WTC11 (cell line): ENCODE data around the gene DCTN5. TPM values are rescaled to one million over a fixed set of nuclear protein-coding genes. Genes with fewer than 3 reads are reported as not detected.
A peak's percentile ranks its signal among the peaks of the same experiment; 100 is the strongest.

Experiments used
- ATAC-seq: fragments of 200-7000 bp; cut with Tn5 transposase; 2 replicates; pipeline ENCODE4 v1.10.0; 2021; ENCODE audit warnings: mild to moderate bottlenecking, moderate library complexity
- CTCF ChIA-PET: fragments of 300-600 bp; sonication (Branson Sonifier 250); formaldehyde crosslinking; loops from one replicate; lab custom pipeline; 2021; ENCODE audit warnings: antibody characterized with exemption; lab: Charles Lee
- POLR2A ChIA-PET: fragments of 350-600 bp; sonication (Branson Sonifier 250); formaldehyde crosslinking; loops from one replicate; lab custom pipeline; 2021; ENCODE audit warnings: antibody characterized with exemption; lab: Charles Lee
- DNase-seq: peaks from one replicate; pipeline ENCODE4 v3.0.0; 2021; ENCODE audit warnings: low spot score
- H3K27ac Mint-ChIP-seq: 2 replicates; pipeline ENCODE4 v1.8.0; 2021; ENCODE audit warnings: mixed read lengths
- H3K27me3 Mint-ChIP-seq: 2 replicates; pipeline ENCODE4 v1.8.0; 2021; ENCODE audit warnings: low read depth, mild to moderate bottlenecking, moderate library complexity, mixed read lengths
- H3K36me3 Mint-ChIP-seq: 2 replicates; pipeline ENCODE4 v1.8.0; 2021; ENCODE audit warnings: mixed read lengths
- H3K4me1 Mint-ChIP-seq: 2 replicates; pipeline ENCODE4 v1.8.0; 2022; ENCODE audit warnings: mixed read lengths
- H3K4me3 Mint-ChIP-seq: 2 replicates; pipeline ENCODE4 v1.8.0; 2021; ENCODE audit warnings: mild to moderate bottlenecking, moderate library complexity, mixed read lengths
- H3K9me3 Mint-ChIP-seq: 2 replicates; pipeline ENCODE4 v1.8.0; 2021; ENCODE audit warnings: mixed read lengths
- AR ChIP-seq: fragments of 250-450 bp; sonication (Bioruptor Pico); IDR thresholded peaks from 2 replicates; pipeline ENCODE4 v1.9.0; 2021; ENCODE audit warnings: mild to moderate bottlenecking
- ARID4B ChIP-seq: sonication (generic); formaldehyde crosslinking; IDR thresholded peaks from 2 replicates; pipeline ENCODE4 v1.8.0; 2023; ENCODE audit warnings: missing genetic modification reagents, mild to moderate bottlenecking, borderline replicate concordance
- CDX4 ChIP-seq: fragments of 250-450 bp; sonication (Bioruptor Pico); IDR thresholded peaks from 2 replicates; pipeline ENCODE4 v1.9.0; 2021; ENCODE audit warnings: moderate library complexity, mild to moderate bottlenecking, inconsistent platforms, borderline replicate concordance
- EMX1 ChIP-seq: fragments of 250-450 bp; sonication (Bioruptor Pico); IDR thresholded peaks from 2 replicates; pipeline ENCODE4 v1.8.0; 2021; ENCODE audit warnings: mild to moderate bottlenecking
- GRHL2 ChIP-seq: fragments of 250-450 bp; sonication (Bioruptor Pico); IDR thresholded peaks from 2 replicates; pipeline ENCODE4 v1.8.0; 2022; ENCODE audit warnings: mild to moderate bottlenecking, moderate library complexity; ENCODE audit not compliant: insufficient replicate concordance, severe bottlenecking
- PRDM15 ChIP-seq: sonication (generic); formaldehyde crosslinking; IDR thresholded peaks from 2 replicates; pipeline ENCODE4 v1.8.0; 2022; ENCODE audit warnings: missing genetic modification reagents
- SMAD4 ChIP-seq: sonication (generic); formaldehyde crosslinking; IDR thresholded peaks from 2 replicates; pipeline ENCODE4 v1.8.0; 2022; ENCODE audit warnings: mild to moderate bottlenecking, missing genetic modification reagents
- TP53 ChIP-seq: sonication (generic); formaldehyde crosslinking; IDR thresholded peaks from 2 replicates; pipeline ENCODE4 v1.8.1; 2023; ENCODE audit warnings: mild to moderate bottlenecking, missing genetic modification reagents
- USF1 ChIP-seq: sonication (generic); formaldehyde crosslinking; IDR thresholded peaks from 2 replicates; pipeline ENCODE4 v1.8.0; 2022; ENCODE audit warnings: mild to moderate bottlenecking, missing genetic modification reagents
- USF2 ChIP-seq: sonication (generic); formaldehyde crosslinking; IDR thresholded peaks from 2 replicates; pipeline ENCODE4 v1.8.1; 2023; ENCODE audit warnings: mild to moderate bottlenecking, missing genetic modification reagents, moderate library complexity
- ZNF671 ChIP-seq: fragments of 250-450 bp; sonication (Bioruptor Pico); IDR thresholded peaks from 2 replicates; pipeline ENCODE4 v1.8.0; 2021; ENCODE audit warnings: mild to moderate bottlenecking
- total RNA-seq: library from RNA; stranded (reverse); gene quantifications from 3 replicates; pipeline ENCODE4 v1.2.3, GENCODE V29; 2021
- TF ChIP-seq, protein P1 (sequence below): sonication (generic); formaldehyde crosslinking; IDR thresholded peaks from 2 replicates; pipeline ENCODE4 v1.8.0; 2022; ENCODE audit warnings: mild to moderate bottlenecking, missing genetic modification reagents

The DCTN5 gene
- total RNA-seq, 1 experiment from 2014 or later = 65.8 TPM

DNA sequence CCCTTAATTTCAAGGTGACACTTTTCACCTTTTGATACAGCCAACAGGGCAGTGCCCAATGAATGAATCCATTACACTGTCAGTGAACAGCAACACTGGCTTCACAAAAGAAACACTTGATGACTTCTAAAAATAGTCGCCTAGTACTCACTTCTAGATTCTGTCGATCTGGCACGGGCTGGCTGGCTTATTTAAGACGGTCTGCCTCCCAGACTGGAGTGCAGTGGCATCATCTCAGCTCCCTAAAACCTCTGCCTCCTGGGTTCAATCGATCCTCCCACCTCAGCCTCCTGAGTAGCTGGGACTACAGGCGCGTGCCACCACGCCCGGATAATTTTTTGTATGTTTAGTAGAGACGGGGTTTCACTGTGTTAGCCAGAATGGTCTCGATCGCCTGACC is 47.1 kb upstream of the DCTN5 start (continued):
- TF ChIP-seq AR (CRISPR knock-in tag) (no peak), TP53 (CRISPR knock-in tag) (no peak), GRHL2 (CRISPR knock-in tag) (no peak), EMX1 (CRISPR knock-in tag) (no peak), CDX4 (CRISPR knock-in tag) (no peak), USF2 (CRISPR knock-in tag) (no peak), PRDM15 (CRISPR knock-in tag) (no peak), SMAD4 (no peak)

DNA sequence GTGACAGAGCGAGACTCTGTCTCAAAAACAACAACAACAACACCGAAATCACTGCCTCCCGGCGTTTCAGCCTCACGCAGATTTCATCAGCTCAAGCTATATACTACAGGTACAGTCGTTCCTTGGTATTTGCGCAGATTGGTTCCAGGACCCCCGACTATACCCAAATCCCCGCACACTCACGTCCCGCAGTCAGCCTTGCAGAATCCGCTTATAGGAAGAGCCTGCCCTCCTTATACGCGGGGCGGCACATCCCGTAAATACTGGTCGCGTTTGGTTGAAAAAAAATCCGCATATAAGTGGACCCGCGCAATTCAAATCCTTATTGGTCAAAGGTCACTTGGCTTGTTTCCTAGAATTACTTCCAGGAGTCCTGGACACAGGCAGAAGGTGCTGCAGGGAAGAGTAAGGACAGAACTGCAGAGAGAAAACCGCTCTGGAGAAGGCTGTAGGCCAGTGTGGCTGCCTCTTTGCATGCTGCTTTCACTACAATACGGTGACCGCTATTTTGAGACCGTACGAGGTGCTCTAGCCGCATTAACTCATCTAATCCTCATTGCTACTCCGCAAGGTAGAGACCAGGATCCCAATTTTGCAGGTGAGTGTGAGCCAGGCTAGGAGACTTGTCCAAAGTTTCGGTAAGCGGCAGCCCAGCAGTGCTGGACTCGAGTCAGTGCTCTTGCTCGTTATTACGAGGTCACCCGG is 45.9 kb upstream of the DCTN5 start:
- no peak for ATAC-seq
- TF ChIP-seq EMX1 (CRISPR knock-in tag) = 0 out of 2 replicates have a peak, but pooled peaks have one; percentile 6
- TF ChIP-seq ZNF671 (CRISPR knock-in tag) = no peak
- no peaks in the 10 kb centered on the region for H3K27me3 Mint-ChIP-seq
- POLR2A ChIA-PET = interaction anchor here (2.5 kb wide), 1 partner anchor 38 kb away, joined by 7 read pairs; the partner anchor contains the start of genes EARS2 and UBFD1
- H3K4me1 Mint-ChIP-seq = peaks cover 22% of the 10 kb centered on the region
- no peaks in the 10 kb centered on the region for H3K9me3 Mint-ChIP-seq
- H3K4me3 Mint-ChIP-seq = peak overlapping the region; percentile 84
- DNase-seq = no peak
- peaks cover 27% of the 10 kb centered on the region for H3K36me3 Mint-ChIP-seq
- CTCF ChIA-PET = interaction anchor here (1.9 kb wide), 1 partner anchor 83 kb away, joined by 16 read pairs; the partner anchor contains the start of gene PLK1
- H3K27ac Mint-ChIP-seq = peak overlapping the region; percentile 72

- Mint-ChIP-seq H3K4me1 (peaks cover 29% of the 10 kb centered on the region), H3K27me3 (no peaks in the 10 kb centered on the region), H3K36me3 (peaks cover 23% of the 10 kb centered on the region), H3K27ac (peak within 1 kb of the TSS; percentile 91), H3K4me3 (peak within 1 kb of the TSS; percentile 84), H3K9me3 (no peaks in the 10 kb centered on the region)
- ChIA-PET POLR2A (interaction anchor here (2.5 kb wide), 1 partner anchor 39 kb away, joined by 7 read pairs; the partner anchor contains the start of genes EARS2 and UBFD1), CTCF (interaction anchor here (0.6 to 2.2 kb wide), 23 partner anchors 9 to 1355 kb away, joined by 3 to 22 read pairs (median 4); partner anchors contain the start of genes COG7, DCTN5, EARS2 and PALB2)
- ATAC-seq (peak; percentile 88), DNase-seq (peak; percentile 90)
- TF ChIP-seq USF1 (CRISPR knock-in tag) (peak; percentile 47; the same call in 1 of the 2 replicates), ARID4B (peak; percentile 58; the same call in 1 of the 2 replicates)
- TF ChIP-seq, protein P1, sequence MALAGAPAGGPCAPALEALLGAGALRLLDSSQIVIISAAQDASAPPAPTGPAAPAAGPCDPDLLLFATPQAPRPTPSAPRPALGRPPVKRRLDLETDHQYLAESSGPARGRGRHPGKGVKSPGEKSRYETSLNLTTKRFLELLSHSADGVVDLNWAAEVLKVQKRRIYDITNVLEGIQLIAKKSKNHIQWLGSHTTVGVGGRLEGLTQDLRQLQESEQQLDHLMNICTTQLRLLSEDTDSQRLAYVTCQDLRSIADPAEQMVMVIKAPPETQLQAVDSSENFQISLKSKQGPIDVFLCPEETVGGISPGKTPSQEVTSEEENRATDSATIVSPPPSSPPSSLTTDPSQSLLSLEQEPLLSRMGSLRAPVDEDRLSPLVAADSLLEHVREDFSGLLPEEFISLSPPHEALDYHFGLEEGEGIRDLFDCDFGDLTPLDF (CRISPR knock-in tag) = 0 out of 2 replicates have a peak, but pooled peaks have one; percentile 36
Measured at GRCh38 chr16:23595951-23596720, 45.1 kb upstream of the DCTN5 start, which contains the start of gene NDUFAB1. Gene NDUFAB1, minus strand, starts transcription at chr16:23596316. Its CDS starts 26 bp downstream, at chr16:23596290.
